ENCODE data around the gene VAT1L.

The VAT1L gene

DNA sequence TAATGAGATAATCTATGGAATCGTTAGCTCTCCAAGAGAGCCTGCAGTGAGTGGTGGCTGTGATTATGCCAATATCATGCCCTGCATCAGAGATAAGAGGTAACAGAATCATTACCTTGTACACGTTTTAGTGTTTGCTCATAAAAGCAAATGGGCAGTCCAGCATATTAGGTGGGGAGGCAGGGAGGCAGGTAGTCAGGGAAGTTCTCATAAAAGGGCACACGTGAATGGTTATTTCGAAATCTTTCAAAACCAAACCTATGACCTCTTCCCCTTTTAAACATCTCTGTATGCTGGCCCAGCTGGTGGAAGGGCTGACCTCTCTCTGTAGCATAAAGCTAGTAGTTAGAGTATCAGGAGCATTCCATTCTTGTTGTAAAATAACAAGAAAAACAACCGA, 51.7 kb downstream of the VAT1L start:
- Histone ChIP-seq H3K4me3 (ENCODE audit: low read depth, low read length, poor library complexity, severe bottlenecking) (no peak overlapping the region), H3K4me2 (ENCODE audit: low read length) (no peak overlapping the region), H3K79me2 (ENCODE audit: insufficient read depth, low read length) (no peaks in the 10 kb centered on the region), H3K9me2 (ENCODE audit: low read depth, low read length) (no peaks in the 10 kb centered on the region), H3K9ac (ENCODE audit: low read length) (no peak overlapping the region), H3F3A (ENCODE audit: insufficient read depth, low read length) (no peaks in the 10 kb centered on the region), H3K4me1 (ENCODE audit: insufficient read depth, low read length, severe bottlenecking) (no peaks in the 10 kb centered on the region), H2AFZ (ENCODE audit: low read length) (no peak overlapping the region), H3K27ac (ENCODE audit: low read depth, low read length, poor library complexity, severe bottlenecking) (no peak overlapping the region), H3K36me3 (ENCODE audit: insufficient read depth, low read length) (no peaks in the 10 kb centered on the region), H4K20me1 (ENCODE audit: insufficient read depth, low read length) (no peaks in the 10 kb centered on the region), H3K27me3 (ENCODE audit: insufficient read depth, low read length) (no peaks in the 10 kb centered on the region), H3K9me3 (ENCODE audit: low read length) (no peaks in the 10 kb centered on the region)
- TF ChIP-seq, protein P1, sequence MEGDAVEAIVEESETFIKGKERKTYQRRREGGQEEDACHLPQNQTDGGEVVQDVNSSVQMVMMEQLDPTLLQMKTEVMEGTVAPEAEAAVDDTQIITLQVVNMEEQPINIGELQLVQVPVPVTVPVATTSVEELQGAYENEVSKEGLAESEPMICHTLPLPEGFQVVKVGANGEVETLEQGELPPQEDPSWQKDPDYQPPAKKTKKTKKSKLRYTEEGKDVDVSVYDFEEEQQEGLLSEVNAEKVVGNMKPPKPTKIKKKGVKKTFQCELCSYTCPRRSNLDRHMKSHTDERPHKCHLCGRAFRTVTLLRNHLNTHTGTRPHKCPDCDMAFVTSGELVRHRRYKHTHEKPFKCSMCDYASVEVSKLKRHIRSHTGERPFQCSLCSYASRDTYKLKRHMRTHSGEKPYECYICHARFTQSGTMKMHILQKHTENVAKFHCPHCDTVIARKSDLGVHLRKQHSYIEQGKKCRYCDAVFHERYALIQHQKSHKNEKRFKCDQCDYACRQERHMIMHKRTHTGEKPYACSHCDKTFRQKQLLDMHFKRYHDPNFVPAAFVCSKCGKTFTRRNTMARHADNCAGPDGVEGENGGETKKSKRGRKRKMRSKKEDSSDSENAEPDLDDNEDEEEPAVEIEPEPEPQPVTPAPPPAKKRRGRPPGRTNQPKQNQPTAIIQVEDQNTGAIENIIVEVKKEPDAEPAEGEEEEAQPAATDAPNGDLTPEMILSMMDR (IDR thresholded peaks at IDR 0.05; ENCODE audit: low read length) = no peak
- no peak for TF ChIP-seq EZH2 (IDR thresholded peaks at IDR 0.05; ENCODE audit: borderline replicate concordance, low read length)

DNA sequence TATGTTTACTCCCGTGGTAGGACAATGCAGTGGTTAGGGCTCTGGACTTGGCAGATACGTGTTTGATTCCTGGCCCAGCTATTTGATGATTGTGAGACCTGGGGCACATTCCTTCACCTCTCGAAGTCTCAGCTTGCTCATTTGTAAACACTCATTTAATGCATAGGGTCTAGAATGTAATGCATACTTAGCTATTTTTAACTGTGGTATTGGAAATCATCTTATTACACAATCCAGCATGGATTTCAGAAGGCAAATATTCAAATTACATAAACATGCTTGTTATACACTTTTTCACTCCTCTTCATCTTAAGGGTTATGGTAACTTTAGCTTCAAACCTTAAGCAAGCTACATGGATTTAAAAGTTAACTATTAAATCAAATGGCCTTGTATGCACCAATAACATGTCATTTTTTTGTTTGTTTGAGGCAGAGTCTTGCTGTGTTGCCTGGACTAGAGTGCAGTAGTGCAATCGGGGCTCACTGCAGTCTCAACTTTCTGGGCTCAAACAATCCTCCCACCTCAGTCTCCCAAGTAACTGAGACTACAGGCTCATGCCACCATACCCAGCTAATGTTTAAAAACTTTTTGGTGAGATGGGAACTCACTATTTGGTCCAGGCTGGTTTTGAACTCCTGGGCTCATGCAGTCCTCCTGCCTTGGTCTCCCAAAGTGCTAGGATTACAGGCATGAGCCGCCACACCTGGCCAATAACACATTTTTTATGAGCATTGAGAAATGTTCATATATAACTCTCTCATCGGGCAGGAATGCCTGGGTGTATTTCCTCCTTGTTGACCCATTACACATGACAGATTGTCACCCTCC, 52.5 kb downstream of the VAT1L start:
- Histone ChIP-seq H4K20me1 (ENCODE audit: insufficient read depth, low read length) (no peaks in the 10 kb centered on the region), H3K4me1 (ENCODE audit: insufficient read depth, low read length, severe bottlenecking) (no peaks in the 10 kb centered on the region), H3K36me3 (ENCODE audit: insufficient read depth, low read length) (no peaks in the 10 kb centered on the region), H3K9me3 (ENCODE audit: low read length) (no peaks in the 10 kb centered on the region), H3K9me2 (ENCODE audit: low read depth, low read length) (no peaks in the 10 kb centered on the region), H3K4me3 (ENCODE audit: low read depth, low read length, poor library complexity, severe bottlenecking) (no peak overlapping the region), H3K4me2 (ENCODE audit: low read length) (no peak overlapping the region), H3K79me2 (ENCODE audit: insufficient read depth, low read length) (no peaks in the 10 kb centered on the region), H3K9ac (ENCODE audit: low read length) (no peak overlapping the region), H3K27ac (ENCODE audit: low read depth, low read length, poor library complexity, severe bottlenecking) (no peak overlapping the region), H2AFZ (ENCODE audit: low read length) (no peak overlapping the region), H3F3A (ENCODE audit: insufficient read depth, low read length) (no peaks in the 10 kb centered on the region), H3K27me3 (ENCODE audit: insufficient read depth, low read length) (no peaks in the 10 kb centered on the region)
- TF ChIP-seq, protein P1 (IDR thresholded peaks at IDR 0.05; ENCODE audit: low read length) = no peak
- TF ChIP-seq EZH2 (IDR thresholded peaks at IDR 0.05; ENCODE audit: borderline replicate concordance, low read length) = no peak

DNA sequence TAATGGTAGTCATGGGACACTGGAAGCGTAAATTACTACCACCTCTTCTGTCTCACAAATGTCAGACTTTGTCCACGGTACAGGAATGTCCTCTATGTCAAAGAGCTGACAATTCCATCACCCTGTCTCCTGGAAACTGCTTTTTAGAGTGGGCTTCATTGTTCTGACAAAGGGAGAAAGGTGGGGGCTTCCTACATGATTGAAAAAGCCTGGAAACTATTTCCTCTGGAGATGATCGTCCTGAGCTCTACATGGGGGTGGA, 53.1 kb downstream of the VAT1L start:
- TF ChIP-seq, protein P1 (IDR thresholded peaks at IDR 0.05; ENCODE audit: low read length) = no peak
- no peak for TF ChIP-seq EZH2 (IDR thresholded peaks at IDR 0.05; ENCODE audit: borderline replicate concordance, low read length)
- no peaks in the 10 kb centered on the region for H3K36me3 ChIP-seq (ENCODE audit: insufficient read depth, low read length)
- no peaks in the 10 kb centered on the region for H3K9me2 ChIP-seq (ENCODE audit: low read depth, low read length)
- no peak overlapping the region for H2AFZ ChIP-seq (ENCODE audit: low read length)
- no peaks in the 10 kb centered on the region for H3F3A ChIP-seq (ENCODE audit: insufficient read depth, low read length)
- H3K4me1 ChIP-seq (ENCODE audit: insufficient read depth, low read length, severe bottlenecking) = no peaks in the 10 kb centered on the region
- no peaks in the 10 kb centered on the region for H3K27me3 ChIP-seq (ENCODE audit: insufficient read depth, low read length)
- H3K4me2 ChIP-seq (ENCODE audit: low read length) = no peak overlapping the region
- no peak overlapping the region for H3K27ac ChIP-seq (ENCODE audit: low read depth, low read length, poor library complexity, severe bottlenecking)
- H3K9ac ChIP-seq (ENCODE audit: low read length) = no peak overlapping the region
- H3K79me2 ChIP-seq (ENCODE audit: insufficient read depth, low read length) = no peaks in the 10 kb centered on the region
- no peaks in the 10 kb centered on the region for H4K20me1 ChIP-seq (ENCODE audit: insufficient read depth, low read length)
- no peaks in the 10 kb centered on the region for H3K9me3 ChIP-seq (ENCODE audit: low read length)
- no peak overlapping the region for H3K4me3 ChIP-seq (ENCODE audit: low read depth, low read length, poor library complexity, severe bottlenecking)

All from OCI-LY1 (cell line).